Tongue (tissue), 2 donors: ENCODE results near the gene TRPC1. TPM values are rescaled to one million over a fixed set of nuclear protein-coding genes. Genes with fewer than 3 reads are reported as not detected.
"Not testable (repeated sequence)": the region's sequence is repeated elsewhere in the genome, so short reads cannot be mapped to it uniquely, and the experiment has no call there.

Source experiments
- DNase-seq: peaks from one replicate; pipeline ENCODE4 v3.0.0-alpha.2; 2015
- total RNA-seq: library from RNA; depleted of rRNA; stranded (reverse); fragments of >200 nt; gene quantifications from one replicate; pipeline ENCODE4 v1.2.3, GENCODE V29; 2014

Gene TRPC1
- total RNA-seq = 28.9 TPM

DNA sequence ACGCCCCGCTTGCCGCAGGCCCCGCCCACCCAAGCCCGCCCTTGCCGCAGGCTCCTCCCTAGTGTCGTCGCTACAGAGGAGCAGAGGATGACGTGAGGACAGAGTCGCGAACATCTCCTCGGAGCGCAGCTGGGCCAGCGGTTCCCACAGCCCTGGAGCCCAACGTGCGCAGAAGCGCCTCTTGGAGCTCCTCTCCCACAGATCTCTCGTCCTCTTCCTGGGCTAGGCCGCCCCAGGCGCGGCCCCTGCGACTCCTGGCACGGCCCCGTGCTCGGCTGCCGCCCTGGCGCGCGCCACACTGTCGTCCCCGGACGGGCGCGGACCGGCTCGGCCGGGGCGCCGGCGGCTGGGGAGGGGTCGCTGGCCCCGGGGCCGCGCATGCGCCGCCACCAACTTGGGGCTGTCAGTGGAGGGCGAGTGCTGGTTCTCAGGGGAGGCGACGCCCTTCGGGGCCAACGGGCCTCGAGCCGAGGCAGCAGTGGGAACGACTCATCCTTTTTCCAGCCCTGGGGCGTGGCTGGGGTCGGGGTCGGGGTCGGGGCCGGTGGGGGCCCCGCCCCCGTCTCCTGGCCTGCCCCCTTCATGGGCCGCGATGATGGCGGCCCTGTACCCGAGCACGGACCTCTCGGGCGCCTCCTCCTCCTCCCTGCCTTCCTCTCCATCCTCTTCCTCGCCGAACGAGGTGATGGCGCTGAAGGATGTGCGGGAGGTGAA is at the start of gene TRPC1:
Gene TRPC1, plus strand, starts transcription at position 67 of the 714 bp plus-strand sequence. Its CDS starts 526 bp downstream, at position 593.
- peak; percentile 94 for DNase-seq

DNA sequence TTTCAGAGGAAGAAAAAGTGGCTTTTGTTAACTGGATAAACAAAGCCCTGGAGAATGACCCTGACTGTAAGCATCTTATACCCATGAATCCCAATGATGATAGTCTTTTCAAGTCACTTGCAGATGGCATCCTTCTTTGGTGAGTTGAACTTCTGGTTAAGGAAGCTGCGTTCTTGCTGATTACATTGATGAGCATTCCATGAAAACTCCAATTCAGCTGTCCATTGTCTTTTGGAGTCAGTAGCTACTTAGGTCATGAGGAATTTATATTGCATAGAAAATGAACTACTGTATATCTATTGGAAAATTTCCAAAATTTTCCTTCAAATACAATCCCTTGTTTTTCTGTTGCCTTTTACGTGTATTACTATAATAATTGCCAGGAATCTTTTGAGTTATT is 47.7 kb upstream of the TRPC1 start:
- no peak for DNase-seq

DNA sequence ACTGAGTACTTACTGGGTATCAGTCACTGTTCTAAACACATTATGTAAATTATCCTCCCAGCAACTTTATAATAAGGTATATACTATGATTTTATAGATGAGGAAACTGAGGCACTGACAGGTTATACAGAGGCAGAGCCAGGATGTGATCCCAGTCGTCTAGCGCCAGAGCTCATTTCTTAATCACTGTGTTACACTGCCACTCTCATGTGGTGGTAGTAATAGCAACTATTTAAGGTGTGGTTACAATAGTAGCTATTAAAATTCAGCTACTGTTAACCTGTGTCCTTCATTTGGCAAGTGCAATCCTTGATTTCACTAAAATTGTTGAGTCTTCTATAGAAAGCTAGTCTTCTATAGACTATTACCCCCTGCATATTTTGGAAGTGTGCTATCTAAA is 43.1 kb upstream of the TRPC1 start:
- no peak for DNase-seq

DNA sequence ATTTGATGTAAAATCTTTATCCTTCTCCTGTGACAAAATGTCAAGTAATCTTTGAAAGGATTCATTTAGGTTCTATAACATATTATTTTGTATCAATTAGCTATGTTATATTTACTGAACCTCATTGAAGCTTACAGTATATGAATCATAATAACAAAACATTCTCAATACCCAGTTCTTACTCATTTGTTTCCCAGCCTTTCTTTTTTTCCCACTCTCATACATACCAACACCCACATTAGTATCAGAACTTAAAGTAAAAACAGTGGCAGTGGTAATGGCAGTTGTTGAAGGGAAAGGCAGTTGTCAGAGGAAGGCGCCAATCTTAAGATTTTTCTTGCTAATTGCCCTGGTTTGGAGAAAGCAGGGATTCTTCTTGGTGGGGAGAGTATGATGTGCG is 33.2 kb upstream of the TRPC1 start:
- DNase-seq = no peak

DNA sequence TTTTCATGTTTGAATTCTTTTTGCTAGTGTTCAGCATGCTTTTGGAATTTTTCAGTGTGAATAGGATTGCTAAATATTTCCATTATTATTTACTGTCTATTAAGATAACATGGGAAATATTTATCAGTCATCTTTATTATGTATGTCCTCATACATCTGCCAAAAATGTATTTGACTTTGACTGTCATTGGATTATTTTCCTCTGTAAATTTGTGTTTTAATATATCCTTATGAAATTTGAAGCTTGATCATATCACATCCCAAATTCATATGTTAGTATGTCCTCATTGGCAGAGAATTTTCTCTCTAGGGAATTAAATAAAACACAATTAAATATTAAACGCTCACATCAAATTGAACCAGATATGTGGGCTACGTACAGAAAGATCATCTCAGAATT is 32.3 kb upstream of the TRPC1 start:
- no peak for DNase-seq

DNA sequence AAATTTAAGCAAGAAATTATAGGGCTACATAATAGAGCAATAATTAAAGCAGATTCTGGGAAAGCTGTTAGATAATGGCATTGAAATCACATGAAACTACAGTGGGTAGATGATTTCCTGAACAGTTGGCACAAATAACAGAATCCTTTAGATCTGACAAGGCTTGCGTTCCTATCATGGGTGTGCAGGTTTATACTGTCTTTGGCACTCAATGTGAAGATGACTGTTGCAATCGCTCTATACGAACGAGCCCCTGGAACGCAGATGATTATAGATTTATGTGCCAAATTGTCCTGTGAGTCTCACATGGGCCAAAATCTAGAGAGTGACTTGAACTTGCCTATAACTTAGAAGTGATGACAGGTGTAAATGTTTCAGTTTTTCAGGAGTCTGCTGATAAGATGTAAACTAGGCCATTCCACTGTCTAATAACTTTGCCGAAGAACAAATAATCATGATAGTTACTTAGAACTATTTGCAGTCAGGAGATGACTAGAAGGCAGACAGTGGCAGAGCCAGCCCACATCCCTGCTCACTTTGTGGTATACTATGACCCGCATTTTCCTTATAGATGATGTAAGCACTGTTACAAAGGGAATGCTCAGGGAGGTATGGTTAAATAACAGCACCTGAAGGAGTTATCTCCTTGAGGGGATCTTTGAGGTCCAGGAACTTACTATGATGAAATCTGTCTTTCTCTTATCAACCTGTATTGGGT is 30.5 kb upstream of the TRPC1 start:
- DNase-seq = no peak

DNA sequence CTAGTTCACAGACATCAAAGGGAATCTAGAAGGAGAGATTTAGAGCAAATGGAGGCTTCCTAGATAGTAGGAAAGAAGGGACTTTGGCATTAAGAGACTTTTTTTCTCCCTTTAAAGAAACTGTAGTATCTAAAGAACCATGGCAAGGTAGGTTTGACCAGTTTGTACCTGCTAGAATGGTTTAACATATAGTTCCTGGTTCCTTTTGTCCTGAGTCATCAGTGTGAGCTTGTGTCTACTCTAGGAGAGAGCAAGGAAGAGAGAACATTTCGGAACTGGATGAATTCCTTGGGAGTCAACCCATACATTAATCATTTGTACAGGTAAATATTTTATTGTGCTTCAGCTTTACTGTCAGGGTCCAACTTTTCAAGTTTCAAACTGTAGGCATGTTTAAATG is 29.6 kb upstream of the TRPC1 start:
- no peak for DNase-seq

DNA sequence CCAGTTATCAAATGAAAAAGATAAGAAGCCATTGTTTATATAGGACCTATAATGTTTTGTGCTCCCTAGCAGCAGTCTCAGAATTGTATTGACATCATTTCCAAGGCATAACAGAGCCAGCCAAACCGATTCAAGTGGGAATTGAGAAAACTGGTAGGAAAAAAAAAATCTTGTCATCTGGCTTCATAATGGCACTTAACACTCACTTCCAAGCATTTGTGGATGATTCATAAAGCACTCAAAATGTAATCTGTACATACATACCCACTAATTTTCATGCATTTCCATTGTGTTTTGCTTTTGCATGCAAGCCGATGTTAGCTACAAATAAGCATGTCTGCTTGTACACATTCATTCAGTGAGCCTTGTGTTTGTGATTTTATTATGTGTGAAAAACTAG is 18.6 kb upstream of the TRPC1 start:
- peak; percentile 3 for DNase-seq

DNA sequence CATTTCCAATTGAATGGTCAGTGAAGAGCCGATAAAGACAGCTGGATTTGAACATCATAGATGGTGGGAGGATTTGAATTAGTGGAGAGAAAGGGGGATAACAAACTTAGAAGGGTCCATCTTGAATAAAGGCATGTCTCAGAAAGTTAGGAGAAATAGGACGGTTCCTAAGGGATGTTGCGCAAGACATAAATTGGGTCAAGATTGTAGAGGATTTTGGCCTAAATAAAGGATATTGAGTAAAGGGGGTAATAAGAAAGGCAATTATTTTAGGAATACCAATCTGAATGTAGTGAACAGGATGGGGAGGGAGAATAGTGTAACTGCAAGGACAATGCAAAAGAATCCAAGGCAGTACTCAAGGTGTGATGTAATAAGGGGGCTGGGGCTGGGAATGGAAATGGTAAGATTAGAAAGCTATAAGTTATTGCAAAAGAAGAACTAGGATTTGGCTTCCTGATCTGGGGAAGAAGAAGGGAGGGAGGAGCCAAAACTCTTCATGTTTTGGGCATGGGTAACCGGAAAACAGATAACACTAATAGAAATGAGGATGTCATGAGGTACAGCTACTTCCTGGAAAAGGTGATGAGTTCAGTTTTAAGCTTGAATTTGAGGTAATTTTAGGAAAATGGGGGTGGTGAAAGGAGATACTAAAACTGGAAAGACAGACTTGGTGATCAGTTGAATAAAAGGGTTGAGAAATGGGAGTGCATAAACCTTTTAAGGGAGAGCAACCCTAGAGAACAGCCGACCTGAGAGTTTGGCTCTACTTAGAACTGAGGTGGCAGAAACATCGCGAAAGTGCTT is 17.3 kb upstream of the TRPC1 start:
- DNase-seq = no peak

DNA sequence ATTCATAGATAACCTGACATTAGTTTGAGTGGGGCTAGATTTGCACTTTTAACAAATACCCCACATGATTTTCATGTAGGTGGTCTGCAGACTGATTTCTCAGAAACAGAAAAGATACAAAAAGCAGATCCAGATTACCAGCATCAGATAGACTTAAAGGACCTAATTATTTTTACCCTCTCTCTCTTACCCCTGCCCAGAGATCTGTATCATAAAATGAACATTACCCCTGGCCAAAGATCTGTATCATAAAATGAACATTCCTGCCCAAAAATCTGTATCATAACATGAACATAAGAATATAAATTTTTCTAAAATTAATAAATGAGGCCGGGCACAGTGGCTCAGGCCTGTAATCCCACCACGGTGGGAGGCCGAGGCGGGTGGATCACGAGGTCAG is 14.6 kb upstream of the TRPC1 start:
- no peak for DNase-seq

DNA sequence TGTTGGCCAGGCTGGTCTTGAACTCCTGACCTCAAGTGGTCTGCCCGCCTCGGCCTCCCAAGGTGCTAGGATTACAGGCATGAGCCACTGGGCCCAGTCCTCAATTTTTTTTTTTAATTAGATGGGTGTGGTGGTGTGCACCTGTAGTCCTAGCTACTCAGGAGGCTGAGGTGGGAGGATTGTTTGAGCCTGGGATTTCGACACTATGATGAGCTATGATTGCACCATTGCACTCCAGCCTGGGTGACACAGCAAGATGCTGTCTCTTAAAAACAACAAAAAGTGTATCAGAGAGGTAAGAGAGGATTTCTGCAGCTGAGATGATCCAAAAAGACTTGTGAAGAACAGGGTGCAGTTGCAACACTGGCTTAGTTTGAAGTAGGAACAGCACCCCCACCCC is 9.0 kb upstream of the TRPC1 start:
- not testable (repeated sequence) for DNase-seq

DNA sequence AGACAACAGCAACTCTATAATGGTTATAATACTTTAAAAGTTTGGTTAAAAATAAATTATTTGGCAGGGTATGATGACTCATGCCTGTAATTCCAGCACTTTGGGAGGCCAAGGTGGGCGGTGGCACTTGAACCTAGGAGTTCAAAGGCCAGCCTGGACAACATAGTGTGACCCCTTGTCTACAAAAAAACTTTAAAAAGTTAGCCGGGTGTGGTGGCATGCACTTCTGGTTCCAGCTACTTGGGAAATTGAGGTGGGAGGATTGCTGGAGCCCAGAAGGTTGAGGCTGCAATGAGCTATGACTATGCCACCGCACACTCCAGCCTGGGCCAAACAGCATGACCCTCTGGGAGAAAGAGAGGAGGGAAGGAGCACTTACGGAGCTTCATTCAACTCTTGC is 7.7 kb upstream of the TRPC1 start:
- no peak for DNase-seq

DNA sequence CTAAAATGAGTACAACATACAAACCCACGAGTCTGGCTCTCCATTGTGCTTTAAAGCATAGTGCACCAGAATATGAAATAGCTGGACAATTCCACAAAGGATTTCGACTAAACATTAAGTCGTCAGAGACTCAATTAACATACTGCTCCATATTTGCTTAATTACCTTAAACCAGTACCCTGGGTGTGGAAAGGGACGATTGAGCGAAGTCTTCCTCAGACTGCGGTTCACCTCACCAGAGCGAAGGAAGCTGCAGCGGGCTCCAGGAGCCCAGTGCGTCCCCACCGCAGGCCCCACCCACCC is 218 bp upstream of the TRPC1 start:
- DNase-seq = no peak

DNA sequence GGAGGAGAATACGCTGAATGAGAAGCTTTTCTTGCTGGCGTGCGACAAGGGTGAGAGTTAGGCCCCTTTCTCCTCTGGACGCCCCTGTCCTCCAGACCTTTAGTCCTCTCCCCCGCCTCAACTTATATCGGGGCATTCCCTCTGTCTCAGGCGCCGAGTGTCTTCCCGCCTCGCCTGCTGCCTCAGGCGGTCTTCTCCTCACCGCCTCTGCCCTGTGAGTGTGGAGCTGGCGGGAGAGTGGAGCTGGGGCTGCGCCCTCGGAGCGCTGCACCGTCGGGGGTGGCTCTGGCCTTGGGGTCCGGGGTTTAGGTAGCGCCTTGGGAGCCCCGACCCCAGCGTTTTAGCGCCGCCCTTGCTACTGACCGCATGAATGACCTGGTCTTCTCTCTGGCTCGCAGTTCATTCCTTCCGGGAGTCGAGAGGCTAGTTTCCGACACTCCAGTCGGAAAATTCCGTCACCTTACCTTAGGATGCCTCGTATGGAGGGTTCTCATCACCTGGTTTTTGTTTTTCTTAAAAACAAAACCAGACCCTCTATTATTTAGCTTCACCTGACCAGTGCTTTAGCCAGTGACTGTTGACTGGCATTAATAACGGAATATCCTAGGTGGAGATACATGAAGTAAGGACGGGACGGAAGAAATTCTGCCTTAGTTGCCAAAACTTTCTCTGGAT is 985 bp downstream of the TRPC1 start:
- peak; percentile 64 for DNase-seq

DNA sequence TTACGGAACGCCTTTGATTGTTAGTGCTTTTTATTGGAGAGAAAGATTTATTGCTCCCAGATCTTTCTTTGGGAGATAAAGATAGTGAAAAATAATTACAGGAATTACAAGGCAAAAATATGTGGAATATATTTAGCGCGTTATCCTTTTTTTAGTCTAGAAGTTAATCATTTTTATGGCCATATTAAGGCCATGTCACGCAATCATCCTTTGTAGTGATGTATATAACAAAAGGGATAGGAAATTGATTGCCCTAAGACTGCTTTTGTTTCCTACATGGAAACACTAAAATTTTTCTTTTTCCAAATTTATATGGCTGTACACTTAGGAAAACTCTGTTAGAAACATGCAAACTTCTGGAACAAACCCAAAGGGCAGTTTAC is 1.5 kb downstream of the TRPC1 start:
- peak; percentile 5 for DNase-seq

DNA sequence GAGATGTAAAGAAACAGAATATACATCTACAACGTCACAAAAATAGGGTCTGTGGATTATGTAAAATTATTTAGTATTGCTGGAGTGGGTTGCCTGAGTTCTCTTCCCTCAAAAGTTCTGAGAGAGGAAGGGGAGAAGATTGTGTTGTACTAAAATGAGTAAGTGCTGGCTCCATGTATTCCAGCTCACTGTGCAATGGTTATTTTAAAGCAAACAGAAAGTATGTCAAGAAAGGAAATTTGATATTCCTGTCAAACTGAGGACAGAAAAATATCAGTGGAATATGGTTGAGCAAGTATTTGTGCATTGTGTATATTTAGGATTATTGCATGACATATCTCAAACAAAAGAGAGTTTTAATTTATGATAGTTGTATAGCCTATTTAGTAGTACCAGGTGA is 2.2 kb downstream of the TRPC1 start:
- DNase-seq = no peak

DNA sequence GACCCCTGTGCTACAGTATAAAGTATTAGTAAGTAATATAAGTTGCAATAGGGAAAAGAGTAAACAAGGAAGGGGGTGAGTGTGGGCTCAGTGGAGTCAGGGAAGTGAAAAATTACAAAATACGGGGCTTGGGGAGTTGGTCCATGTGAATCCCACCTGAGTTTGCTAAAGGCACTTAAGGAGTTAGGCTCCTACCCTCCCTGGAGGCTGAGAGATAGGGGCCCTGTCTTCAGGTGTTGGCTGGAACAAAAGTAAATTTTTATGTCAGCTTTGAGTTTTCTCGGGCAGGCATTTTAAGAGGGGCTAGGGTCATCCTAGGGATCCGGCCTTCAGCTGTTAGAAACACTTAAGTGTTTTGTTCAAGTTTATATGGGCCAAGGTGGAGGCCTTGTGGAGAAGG is 8.2 kb downstream of the TRPC1 start:
- no peak for DNase-seq

DNA sequence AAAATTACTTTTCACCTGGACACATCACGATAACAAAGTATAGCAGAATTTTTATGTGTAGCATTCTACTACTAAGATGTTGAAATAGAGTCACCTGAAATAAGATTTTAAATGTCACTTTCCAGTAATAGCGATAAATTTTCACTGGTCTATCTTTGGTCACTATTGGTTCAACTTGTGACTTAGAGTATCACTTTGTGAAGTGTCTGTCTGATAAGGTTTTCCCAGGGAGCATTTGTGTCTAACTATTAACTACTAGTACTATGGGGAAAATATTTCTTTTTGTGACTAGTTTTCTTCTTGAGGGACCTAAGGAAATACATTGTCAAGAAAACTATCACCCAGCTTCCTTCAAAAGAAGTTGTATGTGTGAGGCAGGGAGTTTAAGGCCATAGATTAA is 11.0 kb downstream of the TRPC1 start:
- no peak for DNase-seq

DNA sequence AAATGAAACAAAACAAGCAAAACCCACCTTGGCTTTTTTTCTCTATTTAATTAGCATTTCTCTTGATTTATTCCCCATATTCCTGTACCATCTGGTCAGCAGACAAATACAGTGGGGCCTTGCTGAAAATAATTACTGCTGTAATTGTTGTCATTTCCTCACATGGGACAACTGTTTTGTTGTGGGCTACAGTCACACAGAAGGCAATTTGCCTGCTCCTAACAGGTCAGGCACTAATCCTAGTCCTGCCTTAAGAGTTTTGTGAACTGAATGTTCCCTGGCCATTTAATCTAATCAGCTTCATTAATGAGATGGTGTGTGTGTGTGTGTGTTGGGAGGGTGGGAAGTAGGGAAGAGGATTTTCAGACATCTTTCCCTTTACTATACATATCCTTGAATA is 11.6 kb downstream of the TRPC1 start:
- no peak for DNase-seq

DNA sequence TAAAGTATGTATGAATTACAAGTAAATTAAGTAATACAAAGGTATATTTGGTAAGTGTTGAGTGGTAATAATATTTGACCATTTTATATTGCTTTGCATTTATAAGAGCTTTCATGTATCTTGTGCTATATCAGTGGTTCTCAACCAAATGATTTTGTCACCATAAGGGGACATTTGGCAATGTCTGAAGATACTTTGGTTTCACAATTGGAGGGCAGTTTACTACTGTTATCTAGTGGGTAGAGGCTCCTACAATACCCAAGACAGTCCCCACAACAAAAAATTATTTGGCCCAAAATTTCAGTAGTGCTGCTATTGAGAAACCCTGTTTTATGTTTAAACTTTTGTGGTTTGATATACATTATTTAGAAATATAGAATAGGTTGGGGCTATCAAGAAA is 14.6 kb downstream of the TRPC1 start:
- no peak for DNase-seq

DNA sequence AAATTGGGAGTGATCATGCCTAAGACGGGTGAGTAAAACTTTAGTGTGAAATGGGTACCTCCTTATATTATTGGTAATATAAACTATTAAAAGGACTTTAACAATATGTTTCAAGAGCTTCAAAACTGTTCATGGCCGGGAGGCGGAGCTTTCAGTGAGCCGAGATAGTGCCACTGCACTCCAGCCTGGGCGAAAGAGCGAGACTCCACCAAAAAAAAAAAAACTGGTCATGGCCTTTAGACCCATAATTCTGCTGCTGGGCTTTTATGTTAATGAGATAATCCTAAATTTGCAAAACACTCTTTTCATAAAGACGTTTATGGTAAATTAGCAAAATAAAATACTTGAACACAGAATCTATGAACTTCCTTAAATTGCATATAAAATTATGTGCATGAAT is 22.8 kb downstream of the TRPC1 start:
- DNase-seq = no peak

DNA sequence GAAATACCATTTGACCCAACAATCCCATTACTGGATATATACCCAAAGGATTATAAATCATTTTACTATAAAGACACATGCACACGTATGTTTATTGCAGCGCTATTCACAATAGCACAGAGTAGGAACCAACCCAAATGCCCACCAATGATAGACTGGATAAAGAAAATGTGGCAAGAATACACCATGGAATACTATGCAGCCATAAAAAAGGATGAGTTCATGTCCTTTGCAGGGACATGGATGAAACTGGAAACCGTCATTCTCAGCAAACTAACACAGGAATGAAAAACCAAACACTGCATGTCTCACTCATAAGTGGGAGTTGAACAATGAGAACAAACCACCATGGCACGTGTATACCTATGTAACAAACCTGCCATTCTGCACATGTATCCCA is 26.7 kb downstream of the TRPC1 start:
- not testable (repeated sequence) for DNase-seq

DNA sequence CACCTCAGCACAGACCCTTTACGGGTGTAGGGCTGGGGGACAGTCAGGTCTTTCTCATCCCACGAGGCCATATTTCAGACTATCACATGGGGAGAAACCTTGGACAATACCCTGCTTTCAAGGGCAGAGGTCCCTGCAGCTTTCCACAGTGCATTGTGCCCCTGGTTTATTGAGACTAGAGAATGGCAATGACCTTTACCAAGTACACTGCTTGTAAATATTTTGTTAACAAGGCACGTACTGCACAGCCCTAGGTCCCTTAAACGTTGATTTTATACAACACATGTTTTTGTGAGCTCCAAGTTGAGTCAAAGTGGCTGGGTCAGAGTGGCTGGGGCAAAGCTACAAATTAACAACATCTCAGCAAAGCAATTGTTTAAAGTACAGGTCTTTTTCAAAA is 28.8 kb downstream of the TRPC1 start:
- not testable (repeated sequence) for DNase-seq
